ENCODE measurements around the gene MACROD2.

- no peak for TF ChIP-seq CTCF (IDR thresholded peaks at IDR 0.05)
- TF ChIP-seq POLR2A (IDR thresholded peaks at IDR 0.05), result no peak
Measured at GRCh38 chr20:15656124-15656523, 1660.8 kb downstream of the MACROD2 start.
